ENCODE results near the gene FBRSL1.

Gene FBRSL1

DNA sequence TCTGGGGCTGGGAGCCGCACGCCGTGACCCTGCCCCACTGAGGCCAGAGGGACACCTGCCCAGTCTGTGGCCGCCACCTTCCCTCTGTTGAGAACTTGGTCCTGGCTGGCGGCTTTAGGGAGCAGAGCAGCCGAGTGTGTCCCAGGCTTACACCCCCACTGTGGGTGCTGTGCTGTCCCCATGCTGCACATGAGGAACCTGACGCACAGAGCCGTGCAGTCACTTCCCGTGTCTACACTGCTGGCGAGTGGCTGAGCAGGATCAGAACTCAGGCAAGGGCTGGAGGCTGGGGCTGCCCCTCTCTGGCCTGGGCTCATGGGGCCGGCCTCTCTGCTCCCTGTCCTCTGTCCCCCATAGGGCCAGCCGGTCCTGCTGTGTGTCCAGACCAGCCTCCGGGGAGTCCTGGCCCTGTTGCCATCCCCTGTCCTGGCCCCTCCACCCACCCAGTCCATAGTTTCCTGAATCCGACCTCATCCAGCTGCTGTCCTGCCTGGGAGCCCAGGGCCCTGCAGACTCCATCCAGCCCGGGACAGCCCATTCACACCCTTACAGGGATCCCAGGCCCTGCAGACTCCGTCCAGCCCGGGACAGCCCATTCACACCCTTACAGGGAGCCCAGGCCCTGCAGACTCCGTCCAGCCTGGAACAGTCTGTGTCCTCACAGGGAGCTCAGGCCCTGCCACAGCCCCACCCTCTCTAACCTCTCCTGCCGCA, 10.3 kb downstream of the FBRSL1 start:
- DNase-seq = no peak

DNA sequence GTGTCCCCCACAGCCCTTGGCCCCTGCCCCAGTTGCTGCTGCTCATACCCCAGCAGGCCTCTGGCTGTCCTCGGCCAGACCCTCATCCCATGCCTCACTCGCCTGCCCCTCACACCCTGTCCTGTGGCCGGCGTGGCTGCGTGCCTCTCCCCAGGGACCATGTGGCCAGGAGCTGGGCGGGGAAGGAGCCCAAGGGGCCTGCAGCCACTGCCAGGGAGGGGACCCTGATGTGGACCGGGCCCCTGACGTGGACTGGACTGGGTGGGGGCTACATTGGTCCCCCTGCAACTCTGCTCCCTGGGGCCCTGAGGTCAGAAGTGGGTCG, 10.9 kb downstream of the FBRSL1 start:
- no peak for DNase-seq

DNA sequence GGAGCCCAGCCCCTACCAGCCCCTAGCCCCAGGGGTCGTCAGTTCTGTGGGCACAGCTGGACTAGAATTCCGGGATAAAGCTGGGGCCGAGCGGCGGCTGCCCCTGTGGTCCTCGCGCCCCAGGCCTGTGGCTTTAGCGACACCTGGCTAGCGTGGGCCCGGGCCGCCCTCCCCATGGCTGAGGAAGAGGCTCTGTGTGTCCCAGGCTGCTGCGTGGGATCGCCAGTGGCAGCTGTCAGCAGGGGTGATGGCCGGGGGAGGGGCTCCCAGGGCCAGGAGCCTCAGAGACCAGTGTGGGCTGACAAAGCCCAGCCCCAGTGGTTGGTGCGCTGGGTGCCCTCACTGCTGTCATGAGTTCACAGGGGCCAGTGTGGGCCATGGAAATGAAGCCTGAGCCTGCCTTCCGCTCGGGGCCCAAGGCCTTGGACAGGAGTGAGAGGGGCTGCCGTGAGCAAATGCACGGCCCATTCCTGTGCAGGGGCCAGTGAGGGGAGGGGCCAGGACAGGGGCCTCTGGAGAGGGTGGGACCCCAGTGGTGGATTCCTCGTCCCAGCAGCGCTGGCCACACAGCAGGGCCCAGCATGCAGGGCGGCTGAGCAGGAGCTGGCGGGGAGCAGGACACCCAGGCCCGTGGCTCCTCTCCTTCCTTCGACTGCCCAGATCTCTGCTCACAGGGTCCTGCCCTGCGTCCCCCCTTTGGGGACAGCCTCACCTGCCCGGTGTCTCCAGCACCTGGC, 11.4 kb downstream of the FBRSL1 start:
- DNase-seq = no peak

DNA sequence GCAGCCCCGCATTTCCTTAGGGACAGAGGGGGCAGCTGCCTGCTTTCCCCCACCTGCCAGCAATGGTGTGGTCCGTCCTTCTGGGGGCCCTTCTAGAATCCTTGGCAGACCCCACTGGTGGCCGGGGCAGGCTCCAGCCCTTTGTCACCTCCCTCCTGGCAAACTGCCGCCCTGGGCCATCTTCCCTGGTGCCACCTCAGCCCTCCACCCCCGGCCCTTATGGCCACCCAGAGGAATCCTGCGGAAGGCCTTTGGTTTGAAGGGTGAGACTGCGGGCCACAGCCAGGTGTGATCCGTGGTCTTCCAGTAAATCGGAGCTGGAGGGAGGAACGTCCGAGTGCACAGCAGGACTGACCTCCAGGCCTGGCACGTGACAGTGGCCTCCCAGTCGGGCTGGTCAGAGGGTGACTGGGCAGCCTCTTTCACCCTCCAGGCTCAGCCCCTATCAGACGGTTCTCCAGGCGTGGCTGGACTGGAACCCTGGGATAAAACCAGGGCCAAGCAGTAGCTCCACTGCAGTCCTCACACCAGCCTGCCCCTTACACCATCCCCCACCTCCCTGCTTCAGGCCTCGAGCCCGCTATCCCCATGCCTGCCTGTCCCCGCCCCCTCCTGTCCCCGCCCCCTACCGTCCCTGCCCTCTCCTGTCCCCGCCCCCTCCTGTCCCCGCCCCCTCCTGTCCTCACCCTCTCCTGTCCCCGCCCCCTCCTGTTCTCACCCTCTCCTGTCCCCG, 12.4 kb downstream of the FBRSL1 start:
- DNase-seq = no peak

DNA sequence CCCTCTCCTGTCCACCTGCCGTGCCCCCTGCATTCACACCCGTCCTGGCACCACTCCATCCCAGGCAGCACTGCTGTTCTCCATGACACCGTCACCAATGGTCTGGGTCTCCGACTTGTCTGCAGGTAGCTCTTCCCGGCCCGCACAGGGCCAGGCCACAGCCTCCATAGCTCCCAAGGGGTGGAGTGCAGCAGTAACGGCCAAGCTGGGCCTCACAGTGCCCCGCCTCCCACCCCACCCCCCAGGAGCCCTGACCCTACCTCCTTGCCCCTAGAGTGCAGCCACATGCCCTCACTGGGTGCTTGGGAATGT, 12.9 kb downstream of the FBRSL1 start:
- DNase-seq = no peak

DNA sequence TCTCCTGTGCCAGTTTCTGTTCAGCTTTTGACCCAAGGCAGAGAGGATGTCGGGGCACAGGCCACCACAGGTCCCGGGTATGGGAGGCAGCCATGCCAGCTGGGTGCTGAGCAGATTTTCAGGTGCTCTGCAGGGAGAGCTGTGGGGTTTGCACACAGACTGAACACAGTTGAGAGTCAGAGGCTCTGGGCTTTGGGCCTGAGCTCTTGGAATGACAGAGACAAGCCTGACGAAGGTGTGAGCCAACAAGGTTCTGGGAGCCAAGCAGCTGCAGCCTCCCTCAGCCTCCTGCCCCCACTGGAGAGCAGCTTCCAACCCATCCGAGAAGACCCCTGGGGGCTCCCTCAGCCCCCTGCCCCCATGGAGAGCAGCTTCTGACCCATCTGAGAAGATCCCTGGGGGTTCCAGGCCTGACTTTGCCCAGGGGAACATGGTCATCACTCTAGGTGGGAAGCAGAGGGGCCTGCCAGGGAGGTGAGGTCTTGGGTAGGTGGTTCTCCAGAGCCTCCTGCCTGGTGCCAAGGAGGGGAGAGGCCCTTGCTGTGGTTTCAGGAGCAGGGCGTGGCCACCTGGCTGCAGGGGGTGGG, 13.8 kb downstream of the FBRSL1 start:
- no peak for DNase-seq

DNA sequence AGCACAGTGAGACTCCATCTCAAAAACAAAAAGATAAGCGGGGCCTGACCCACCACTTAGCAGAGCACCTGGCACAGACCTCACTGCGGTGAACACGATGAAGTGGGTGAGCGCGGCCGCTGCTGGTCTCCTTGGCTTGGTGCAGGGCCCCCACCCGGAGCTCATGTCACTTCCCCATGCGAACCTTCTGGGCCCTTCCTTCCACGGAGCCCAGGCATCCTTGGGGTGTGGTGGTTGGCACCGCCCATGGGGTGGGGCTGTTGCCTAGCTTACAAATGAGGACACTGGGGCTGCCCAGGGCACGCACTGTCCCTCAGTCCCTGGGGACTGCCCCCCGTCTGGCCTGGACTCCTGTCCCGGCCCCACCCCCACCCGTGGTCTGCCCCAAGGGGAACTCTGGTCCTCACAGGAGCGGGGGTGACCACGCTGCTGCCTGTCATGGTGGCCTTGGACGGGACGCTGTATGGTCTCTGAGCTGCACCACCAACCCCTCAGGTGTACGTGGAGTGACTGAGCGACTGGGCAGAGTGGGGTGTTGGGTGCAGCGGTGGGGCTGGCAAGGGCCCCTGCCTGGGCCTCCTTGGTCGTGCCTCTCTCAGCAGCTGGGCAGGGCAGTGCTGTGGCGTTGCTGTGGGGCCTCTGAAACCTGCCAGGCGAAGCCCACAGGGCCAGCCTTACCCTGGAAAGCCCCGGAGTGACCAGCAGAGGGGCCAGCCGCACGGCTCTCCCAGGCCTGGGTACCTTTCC, 15.3 kb downstream of the FBRSL1 start:
- DNase-seq = no peak

DNA sequence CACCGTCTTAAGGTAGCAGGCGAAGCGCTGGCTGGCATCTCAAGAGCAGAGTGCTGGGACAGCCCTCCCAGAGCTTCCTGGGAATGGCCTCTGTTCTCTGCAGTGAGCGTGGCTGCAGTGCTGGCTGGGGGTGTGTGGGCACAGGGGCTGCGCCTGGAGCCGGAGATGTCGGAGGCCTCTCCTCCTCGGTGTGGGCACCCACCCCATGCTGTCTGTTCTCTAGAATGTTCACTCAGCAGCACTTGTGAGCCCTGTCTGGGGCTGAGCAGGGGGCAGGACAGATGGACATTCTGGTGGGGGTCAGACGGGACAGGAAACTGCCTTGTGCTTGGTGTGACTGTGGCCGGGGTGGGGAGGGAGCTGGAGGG, 15.9 kb downstream of the FBRSL1 start:
- no peak for DNase-seq

DNA sequence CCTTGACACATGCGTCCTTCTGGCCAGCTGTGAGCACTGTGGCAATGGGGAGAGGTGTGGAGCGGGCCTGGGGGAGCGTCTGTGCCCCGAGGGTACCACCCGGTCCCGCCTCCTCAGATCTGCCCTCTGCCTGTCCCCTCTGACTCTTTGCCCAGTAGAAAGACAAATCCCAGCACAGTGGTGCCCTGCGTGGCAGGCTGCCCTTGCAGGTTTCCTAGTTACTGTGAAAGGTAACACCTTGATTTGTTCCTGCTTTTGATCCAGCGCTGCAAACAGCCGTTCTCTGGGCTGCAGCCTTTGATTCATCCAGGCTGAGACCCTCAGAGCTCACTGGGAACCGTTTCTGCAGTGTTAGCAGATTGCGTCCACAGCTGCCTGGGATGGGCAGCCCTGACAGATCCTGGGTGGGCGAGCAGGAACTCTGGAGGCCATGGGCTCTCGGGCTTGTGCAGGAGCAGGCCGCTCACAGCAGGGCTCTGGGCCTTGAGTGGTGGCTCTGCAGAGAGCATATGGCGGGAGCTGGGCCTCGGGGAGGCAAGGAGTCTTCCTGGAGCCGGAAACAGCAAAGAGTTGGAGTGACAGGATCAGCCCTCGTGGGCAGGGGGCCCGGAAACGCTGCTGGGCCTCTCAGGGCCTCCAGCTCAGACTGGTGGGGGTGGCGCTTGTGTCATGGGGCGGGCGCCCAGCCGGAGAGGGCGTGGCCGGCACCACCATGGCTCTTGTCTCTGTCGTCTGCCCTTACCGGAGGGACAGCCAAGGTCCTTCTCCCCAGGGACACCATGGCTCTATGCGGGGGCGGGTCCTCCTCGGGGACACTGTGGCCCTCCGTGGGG, 16.6 kb downstream of the FBRSL1 start:
- no peak for DNase-seq

DNA sequence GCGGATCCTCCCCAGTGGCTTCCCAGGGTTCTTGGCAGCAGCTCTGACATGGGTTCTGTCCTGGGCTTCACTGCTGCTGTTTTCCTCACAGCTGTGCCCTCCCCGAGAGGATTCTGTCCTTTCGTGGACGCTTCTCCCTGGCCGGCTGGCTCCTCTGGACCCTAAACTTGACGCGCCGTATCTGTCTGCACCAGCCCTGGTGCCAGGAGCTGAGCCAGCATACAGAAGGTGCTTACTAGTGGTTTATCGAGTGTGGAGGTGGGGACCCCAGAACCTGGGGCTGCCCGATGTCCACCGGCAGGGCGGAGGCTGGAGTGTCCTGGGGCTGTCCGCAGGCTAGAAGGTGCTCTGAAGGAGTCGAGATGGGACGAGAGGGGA, 17.2 kb downstream of the FBRSL1 start:
- DNase-seq = no peak

DNA sequence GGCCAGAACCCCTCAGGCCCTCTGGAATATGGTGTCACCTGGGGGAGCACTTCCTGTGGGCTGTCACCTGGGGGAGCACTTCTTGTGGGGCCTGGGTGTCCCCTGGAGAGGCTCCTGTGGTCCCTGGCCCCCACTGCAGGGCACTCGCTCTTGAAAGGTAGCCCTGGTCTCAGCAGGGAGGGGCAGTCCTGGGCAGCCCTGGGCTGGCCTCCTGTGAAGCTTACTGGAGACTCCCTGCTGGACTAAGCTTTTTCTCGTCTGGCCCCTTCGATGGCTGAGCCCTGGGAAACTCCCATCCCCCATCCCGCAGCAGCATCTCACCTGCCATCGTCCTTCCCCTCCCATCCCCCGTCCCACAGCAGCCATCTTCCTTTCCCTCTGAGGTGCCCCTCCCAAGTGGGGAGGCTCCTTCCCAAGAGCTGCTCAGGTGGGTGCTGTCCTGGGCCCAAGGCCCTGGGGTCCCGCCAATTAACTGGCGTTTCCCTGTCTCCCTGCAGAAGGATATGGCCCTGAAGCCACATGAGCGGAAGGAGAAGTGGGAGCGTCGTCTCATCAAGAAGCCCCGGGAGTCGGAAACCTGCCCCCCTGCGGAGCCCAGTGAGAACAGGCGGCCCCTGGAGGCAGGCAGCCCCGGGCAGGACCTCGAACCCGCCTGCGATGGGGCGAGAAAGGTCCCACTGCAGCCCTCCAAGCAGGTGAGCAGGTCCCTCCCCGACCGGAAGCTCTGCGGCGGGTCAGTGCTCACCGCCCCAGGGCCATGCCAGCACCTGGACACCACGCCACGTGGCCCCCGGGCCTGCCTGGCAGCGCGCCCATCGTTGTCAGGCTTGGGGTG, 17.9 kb downstream of the FBRSL1 start:
- no peak for DNase-seq

DNA sequence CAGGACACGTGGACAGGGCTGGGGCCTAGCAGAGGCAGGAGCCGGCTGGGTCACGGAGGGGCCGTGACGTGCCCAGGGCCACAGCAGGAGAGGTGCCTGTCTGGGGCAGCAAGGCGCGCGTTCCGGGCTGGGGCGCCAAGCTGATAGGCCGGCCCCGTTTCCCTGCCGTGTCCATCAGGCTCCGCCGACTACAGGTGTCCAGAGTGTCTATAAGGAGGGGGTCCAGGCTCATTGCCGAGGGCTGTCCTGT, 18.5 kb downstream of the FBRSL1 start:
- no peak for DNase-seq

DNA sequence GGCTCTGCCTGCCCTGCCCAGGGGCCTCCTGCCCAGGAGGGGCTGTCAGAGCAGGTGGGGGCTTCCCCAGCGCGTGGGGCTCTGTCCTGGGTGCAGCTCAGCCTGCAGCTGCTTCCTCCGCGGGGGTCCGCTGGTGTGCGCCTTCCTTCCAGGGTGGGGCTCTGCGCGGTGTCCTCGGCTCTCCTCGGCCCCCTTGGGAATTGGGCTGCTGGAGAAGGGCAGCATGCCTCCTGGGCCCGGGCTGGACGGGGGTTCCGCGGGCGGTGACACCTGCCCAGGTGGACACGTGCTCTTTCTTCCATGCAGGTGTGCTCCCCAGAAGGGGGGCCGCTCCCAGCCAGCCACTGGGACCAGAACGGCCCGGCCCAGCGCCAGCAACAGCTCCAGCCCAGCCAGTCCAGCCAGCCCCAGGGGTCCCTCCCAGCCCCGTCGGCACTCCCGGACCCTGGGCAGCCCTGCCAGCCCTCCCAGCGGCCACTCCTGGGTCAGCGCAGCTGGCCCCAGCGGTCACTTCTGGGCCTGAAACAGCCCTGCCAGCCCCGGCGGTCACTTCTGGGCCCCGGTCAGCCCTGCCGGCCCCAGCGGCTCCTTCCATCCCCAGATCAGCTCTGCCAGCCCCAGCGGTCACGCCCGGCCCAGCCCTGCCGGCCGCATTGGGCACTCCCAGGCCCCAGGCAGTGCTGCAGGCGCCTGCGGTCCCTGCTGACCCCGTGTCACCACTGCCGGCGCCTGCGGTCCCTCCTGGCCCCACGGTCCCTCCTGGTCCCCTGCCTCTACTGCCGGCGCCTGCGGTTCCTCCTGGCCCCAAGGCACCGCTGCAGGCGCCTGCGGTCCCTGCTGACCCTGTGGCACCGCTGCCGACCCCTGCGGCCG, 19.1 kb downstream of the FBRSL1 start:
- DNase-seq = no peak

DNA sequence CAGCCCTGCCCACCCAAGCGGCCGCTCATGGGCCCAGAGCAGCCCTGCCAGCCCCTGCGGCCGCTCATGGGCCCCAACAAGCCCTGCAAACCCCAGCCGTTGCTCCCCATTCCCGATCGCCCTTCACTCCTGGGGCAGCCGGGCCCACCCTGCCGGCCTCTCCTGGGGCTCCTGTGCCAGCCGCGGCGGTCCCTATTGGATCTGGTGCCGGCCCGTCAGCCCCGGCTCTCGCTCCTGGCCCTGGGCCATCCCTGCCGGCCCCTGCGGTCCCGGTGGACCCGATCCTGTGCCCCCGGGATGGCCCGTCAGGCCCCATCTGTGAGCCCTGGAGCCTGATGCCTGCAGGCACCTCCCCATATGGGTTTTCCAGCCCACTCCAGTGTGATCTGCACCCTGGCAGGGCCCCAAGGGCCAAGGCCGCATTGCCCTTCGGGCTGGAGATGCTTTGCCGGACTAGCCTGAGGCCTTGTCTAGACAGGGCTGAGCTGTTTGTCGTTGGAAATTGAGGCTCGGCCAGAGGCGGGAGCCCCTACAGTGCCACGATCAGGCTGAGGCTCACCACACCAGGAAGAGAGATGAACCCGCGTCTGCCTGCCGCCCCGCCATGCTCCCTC, 20.3 kb downstream of the FBRSL1 start:
- no peak for DNase-seq

DNA sequence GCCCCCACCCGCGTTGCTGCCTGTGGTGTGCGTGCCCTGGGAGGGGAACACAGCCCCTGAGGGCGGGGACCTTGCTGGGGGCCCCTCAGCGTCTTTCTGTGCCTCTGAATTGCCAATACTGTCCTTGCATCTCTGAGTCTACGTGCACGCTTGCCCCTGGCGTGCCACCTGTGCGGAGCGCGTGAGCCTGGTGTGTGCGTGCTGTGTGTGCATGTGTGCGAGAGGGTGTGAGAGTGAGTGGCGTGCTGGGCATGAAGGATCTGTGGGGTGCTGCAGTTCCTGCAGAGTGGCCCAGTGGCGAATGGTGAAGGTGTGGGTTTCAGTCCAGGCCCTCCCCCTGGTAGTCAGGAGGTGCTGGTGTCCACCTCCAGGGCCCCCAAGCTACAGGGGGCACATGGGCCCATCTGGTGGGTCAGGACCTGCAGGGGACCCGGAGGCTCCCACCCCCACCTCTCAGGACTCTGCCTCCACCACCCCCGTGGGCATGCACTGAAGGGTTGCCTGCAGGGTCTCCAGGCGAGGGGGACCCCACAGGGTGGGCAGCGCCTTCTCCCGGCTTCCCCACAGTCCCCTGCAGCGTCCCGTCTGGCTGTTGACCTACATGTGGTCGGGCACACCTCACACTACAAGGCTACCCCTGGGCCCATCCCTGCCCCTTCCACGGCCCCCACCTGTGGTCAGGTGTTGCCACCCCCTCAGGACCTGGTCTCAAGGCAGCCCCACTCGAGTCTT, 21.0 kb downstream of the FBRSL1 start:
- no peak for DNase-seq

DNA sequence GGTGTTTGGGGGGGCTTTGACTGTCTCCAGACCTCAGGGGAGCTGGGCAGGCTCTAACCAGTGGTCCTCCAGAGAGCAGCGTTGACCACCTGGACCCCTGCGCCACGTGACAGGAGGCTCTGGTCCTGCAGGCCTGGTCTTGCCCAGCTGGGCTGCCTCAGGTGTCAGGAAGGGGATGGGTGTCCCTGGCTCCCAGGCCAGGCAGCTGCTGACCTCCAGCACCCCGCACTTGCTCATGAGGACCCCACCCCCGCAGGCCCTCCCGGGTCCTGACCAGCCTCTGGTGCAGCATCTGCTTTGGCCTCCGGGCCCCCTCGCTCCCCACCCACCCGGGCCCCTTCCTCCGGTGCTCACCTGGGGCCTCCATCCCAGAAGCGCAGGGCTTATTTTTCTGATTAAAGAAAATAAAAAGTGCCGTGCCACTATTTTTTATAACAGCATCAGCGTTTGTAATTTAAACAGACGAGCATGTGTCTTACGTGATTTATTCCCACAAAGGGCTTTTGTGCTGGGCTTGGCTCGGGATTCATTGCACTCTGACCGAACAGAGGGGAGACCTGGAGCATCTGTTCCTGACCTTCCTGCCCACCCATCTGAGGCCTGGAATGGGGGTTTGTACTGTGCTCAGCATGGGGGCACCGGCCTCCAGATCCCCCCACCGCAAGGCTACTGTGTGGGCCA, 21.7 kb downstream of the FBRSL1 start:
- no peak for DNase-seq

DNA sequence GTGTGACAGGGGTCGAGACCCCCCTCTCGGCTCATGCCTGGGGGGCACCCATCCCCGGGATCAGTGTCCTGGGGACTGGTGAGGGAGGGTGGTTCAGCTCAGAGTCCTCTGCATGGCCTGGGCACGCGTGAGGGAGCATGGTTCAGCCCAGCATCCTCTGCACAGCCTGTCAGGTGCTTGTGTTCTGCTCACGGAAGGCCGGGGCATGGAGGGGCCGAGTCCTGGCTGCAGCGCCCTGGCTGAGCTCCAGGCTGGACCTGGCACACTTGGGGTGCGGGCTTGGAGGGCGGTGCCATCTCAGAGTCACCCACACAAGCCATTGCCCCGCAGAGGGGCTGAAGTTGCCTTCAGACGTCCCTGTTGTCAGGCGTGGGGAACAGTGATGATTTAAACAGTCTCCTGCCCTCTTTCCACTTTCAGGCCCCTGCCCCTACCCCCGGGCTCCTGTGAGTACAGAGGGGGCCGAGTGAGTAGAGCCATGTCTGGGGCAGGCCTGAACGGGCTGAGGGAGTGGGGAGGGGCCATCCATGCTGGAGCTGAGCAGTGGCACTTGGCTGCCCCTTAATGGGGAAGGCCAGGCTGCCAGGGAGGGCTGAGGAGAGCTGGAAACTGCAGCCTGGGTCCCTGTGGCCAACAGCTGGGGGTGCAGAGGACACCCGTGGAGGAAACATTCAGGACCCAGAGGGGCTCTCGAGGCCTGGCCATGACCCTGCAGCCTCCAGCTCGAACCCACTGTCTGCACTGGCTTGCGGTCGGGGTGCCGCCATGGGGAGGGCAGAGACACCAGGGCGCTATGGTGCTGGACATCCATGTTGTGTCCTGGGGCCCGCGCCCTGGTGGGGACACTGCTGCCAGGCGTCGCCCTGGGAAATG, 22.5 kb downstream of the FBRSL1 start:
- no peak for DNase-seq

DNA sequence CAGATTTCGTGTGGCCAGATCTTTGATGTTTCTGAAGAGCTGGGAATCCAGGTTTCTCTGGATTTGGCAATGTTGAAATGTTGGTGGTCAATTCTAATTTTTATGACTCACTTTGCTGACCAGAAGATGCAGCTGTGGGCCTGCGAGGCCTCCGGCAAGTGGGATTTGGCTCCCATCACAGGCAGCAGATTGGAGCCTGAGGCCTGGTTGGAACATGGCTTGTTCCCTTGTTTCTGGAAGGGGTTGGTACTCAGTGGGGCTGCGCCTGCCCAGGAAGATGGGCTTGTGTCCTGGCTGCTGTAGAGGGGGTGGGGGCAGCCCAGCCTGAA, 23.1 kb downstream of the FBRSL1 start:
- no peak for DNase-seq
